ENCODE results near the gene GCGR. TPM values are rescaled to one million over a fixed set of nuclear protein-coding genes. Genes with fewer than 3 reads are reported as not detected.

Gene GCGR
- total RNA-seq, 4 donors from 2014 or later: 0.38 TPM; not detected in 3

- no peak for TF ChIP-seq CTCF (IDR thresholded peaks at IDR 0.05; ENCODE audit: low read depth)
These were observed 37.9 kb downstream of the GCGR start for GRCh38 chr17:81841866-81842265.

GRCh38 chr17:81842378-81842724 is 38.4 kb downstream of the GCGR start:
- no peak for TF ChIP-seq CTCF (IDR thresholded peaks at IDR 0.05; ENCODE audit: low read depth)

GRCh38 chr17:81842725-81843504 is 39.0 kb downstream of the GCGR start:
- no peak for TF ChIP-seq CTCF (IDR thresholded peaks at IDR 0.05; ENCODE audit: low read depth)

- no peak for TF ChIP-seq CTCF (IDR thresholded peaks at IDR 0.05; ENCODE audit: low read depth)
These were observed 39.9 kb downstream of the GCGR start for GRCh38 chr17:81843713-81844326.

GRCh38 chr17:81844327-81844851 is 40.4 kb downstream of the GCGR start:
- TF ChIP-seq CTCF (IDR thresholded peaks at IDR 0.05; ENCODE audit: low read depth): no peak

GRCh38 chr17:81844887-81845286 is 40.9 kb downstream of the GCGR start:
- TF ChIP-seq CTCF (IDR thresholded peaks at IDR 0.05; ENCODE audit: low read depth): no peak

- TF ChIP-seq CTCF (IDR thresholded peaks at IDR 0.05; ENCODE audit: low read depth): no peak
These were observed 41.4 kb downstream of the GCGR start for GRCh38 chr17:81845361-81845760.
